NCI-H2196 treated with DMSO at 0.1 percent for 48 hours (cell line): Measurements from ENCODE around the gene TEKT5.

ENCODE experiments used
- DNase-seq: peaks from one replicate; lab custom pipeline; 2025; ENCODE audit not compliant: unreplicated experiment; lab: John Stamatoyannopoulos, UW

Gene TEKT5

GRCh38 chr16:10611825-10612342, 82.8 kb downstream of the TEKT5 start:
- DNase-seq = no peak

- DNase-seq = no peak
These were observed 84.1 kb downstream of the TEKT5 start for GRCh38 chr16:10610499-10611184.

- no peak for DNase-seq
These were observed 85.3 kb downstream of the TEKT5 start for GRCh38 chr16:10609402-10609774.

GRCh38 chr16:10608687-10609401, 85.9 kb downstream of the TEKT5 start:
- no peak for DNase-seq

GRCh38 chr16:10607157-10607556, 87.6 kb downstream of the TEKT5 start:
- DNase-seq = no peak

GRCh38 chr16:10606607-10607006, 88.1 kb downstream of the TEKT5 start:
- no peak for DNase-seq

GRCh38 chr16:10605636-10606035, 89.1 kb downstream of the TEKT5 start:
- DNase-seq = no peak

- DNase-seq = no peak
These were observed 93.0 kb downstream of the TEKT5 start for GRCh38 chr16:10601444-10602408.

GRCh38 chr16:10600782-10601443, 93.8 kb downstream of the TEKT5 start:
- DNase-seq = no peak

GRCh38 chr16:10599626-10600025, 95.1 kb downstream of the TEKT5 start:
- DNase-seq = no peak

GRCh38 chr16:10598157-10598556, 96.6 kb downstream of the TEKT5 start:
- no peak for DNase-seq

GRCh38 chr16:10597187-10597601, 97.5 kb downstream of the TEKT5 start:
- no peak for DNase-seq

- peak; percentile 87 for DNase-seq
These were observed 100.3 kb downstream of the TEKT5 start for GRCh38 chr16:10594312-10594950.

- no peak for DNase-seq
These were observed 102.1 kb downstream of the TEKT5 start for GRCh38 chr16:10592611-10593010.

GRCh38 chr16:10590342-10590741, 104.4 kb downstream of the TEKT5 start:
- DNase-seq = no peak

GRCh38 chr16:10589109-10589508, 105.6 kb downstream of the TEKT5 start:
- no peak for DNase-seq

- no peak for DNase-seq
These were observed 107.1 kb downstream of the TEKT5 start for GRCh38 chr16:10587622-10588021.

- no peak for DNase-seq
These were observed 109.7 kb downstream of the TEKT5 start for GRCh38 chr16:10584981-10585438.

GRCh38 chr16:10583269-10583668, 111.5 kb downstream of the TEKT5 start:
- no peak for DNase-seq

GRCh38 chr16:10581507-10581906, 113.2 kb downstream of the TEKT5 start:
- no peak for DNase-seq
